ENCODE data around the gene KIAA1549. TPM values are rescaled to one million over a fixed set of nuclear protein-coding genes. Genes with fewer than 3 reads are reported as not detected.
"Not testable (repeated sequence)": the region's sequence is repeated elsewhere in the genome, so short reads cannot be mapped to it uniquely, and the experiment has no call there.

The KIAA1549 gene
- total and polyA plus RNA-seq, 9 donors, result 1.2 to 5.0 (median 3.6) TPM

DNA sequence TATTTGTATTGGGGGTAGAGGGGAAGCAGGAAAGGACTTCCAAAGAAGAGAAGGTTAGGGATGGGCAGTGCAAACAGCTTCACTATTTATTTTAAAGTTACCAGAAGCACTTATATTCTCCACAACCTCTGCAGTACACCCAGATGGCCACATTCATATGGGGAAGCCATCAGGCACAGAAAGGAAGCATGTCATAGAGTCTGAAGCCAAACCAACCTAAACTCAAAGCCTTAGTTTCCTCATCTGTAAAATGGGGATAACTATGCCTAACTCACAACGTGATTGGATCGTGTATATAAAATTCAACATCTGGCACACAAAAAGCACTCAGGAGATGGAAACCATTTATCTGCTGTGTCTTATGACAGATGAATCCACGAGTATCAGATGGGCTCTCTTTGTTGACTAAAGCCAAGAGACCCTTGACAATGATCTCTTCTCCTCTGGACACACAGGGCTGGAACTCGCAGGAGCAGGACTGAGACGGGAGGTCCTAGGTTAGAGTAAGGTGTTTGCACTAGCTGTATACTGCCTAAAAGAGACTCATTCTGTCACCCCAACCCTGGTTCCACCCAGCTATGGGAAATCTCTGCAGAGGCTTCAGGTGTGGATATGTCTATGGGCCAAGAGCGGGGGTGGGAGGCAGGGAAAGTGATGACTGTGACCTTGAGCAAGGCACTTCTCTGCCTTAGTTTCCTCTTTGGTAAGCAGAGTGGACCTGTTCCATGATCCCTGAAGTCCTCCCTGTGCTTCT lies 1.8 kb downstream of the KIAA1549 start:
- DNase-seq, result no peak
- TF ChIP-seq EP300 (IDR thresholded peaks at IDR 0.05) (no peak), POLR2A (IDR thresholded peaks at IDR 0.05) (no peak)
- TF ChIP-seq, protein P1, sequence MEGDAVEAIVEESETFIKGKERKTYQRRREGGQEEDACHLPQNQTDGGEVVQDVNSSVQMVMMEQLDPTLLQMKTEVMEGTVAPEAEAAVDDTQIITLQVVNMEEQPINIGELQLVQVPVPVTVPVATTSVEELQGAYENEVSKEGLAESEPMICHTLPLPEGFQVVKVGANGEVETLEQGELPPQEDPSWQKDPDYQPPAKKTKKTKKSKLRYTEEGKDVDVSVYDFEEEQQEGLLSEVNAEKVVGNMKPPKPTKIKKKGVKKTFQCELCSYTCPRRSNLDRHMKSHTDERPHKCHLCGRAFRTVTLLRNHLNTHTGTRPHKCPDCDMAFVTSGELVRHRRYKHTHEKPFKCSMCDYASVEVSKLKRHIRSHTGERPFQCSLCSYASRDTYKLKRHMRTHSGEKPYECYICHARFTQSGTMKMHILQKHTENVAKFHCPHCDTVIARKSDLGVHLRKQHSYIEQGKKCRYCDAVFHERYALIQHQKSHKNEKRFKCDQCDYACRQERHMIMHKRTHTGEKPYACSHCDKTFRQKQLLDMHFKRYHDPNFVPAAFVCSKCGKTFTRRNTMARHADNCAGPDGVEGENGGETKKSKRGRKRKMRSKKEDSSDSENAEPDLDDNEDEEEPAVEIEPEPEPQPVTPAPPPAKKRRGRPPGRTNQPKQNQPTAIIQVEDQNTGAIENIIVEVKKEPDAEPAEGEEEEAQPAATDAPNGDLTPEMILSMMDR (IDR thresholded peaks at IDR 0.05), result no peak
- intact Hi-C loops (cut with DNase I), result no loop called here
- Histone ChIP-seq H3K27ac (no peak overlapping the region), H3K4me3 (no peak overlapping the region), H3K27me3 (no peaks in the 10 kb centered on the region), H3K4me1 (ENCODE audit: insufficient read depth) (peaks cover 2% of the 10 kb centered on the region), H3K9me3 (no peaks in the 10 kb centered on the region), H3K36me3 (no peaks in the 10 kb centered on the region)
- 89 to 91% (median 91%) methylated on average over 6 of the region's 6 CpGs for WGBS, 3 donors

DNA sequence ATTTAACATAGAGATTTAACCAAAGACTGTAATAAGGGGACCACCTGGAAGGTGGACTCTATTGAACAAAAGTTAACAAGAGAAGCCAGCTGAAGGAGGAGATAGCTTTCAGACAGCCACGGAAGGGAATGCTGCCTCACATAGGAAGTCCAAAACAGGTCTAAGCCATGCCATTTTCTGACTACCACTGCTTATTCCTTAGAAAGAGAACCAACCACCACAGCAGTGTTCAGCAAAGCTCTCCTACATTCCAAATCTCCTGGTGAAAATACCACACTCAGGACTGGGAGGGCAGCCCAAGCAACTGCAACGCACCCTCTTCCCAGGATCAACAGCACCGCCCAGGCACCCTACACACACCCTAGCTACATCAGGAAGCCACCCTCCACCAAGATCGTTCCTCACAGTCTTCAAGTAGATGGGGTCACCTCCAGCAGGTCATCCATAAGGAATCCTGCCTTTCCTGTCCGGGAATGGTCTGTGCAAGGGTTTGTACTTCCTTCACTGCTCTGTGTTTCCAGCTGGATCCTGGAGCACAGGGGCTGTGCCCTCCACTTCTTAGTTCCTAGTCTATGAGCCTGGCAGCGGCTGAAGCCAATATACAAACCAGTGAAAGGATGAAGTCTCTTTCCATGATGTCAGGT lies 2.5 kb downstream of the KIAA1549 start:
- Histone ChIP-seq H3K27me3 (no peaks in the 10 kb centered on the region), H3K4me3 (no peak overlapping the region), H3K9me3 (no peaks in the 10 kb centered on the region), H3K4me1 (ENCODE audit: insufficient read depth) (peaks cover 2% of the 10 kb centered on the region), H3K36me3 (no peaks in the 10 kb centered on the region), H3K27ac (no peak overlapping the region)
- 87 to 92% (median 88%) methylated on average over 6 of the region's 6 CpGs for WGBS, 3 donors
- TF ChIP-seq POLR2A (IDR thresholded peaks at IDR 0.05), result no peak
- TF ChIP-seq EP300 (IDR thresholded peaks at IDR 0.05), result no peak
- intact Hi-C loops (cut with DNase I), result no loop called here
- no peak for DNase-seq

DNA sequence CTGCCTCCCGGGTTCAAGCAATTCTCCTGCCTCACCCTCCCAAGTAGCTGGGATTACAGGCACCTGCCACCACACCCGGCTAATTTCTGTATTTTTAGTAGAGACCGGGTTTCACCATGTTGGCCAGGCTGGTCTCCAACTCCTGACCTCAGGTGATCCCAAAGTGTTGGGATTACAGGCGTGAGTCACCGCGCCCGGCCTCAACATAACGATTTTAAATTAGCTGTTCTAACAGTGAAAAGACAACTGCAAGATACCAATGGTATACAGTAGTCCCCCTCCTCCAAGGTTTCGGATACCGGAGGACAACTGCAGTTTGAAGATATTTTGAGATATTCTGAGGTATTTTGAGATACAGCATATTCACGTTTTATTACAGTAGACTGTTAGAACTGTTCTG lies 5.0 kb downstream of the KIAA1549 start:
- H3K36me3 ChIP-seq; H3K27ac ChIP-seq; H3K9me3 ChIP-seq; H3K4me1 ChIP-seq (ENCODE audit: insufficient read depth); DNase-seq; H3K27me3 ChIP-seq; intact Hi-C loops (cut with DNase I); H3K4me3 ChIP-seq: not testable (repeated sequence)
- WGBS, 3 donors, result 76 to 85% (median 83%) methylated on average over 11 of the region's 11 CpGs

DNA sequence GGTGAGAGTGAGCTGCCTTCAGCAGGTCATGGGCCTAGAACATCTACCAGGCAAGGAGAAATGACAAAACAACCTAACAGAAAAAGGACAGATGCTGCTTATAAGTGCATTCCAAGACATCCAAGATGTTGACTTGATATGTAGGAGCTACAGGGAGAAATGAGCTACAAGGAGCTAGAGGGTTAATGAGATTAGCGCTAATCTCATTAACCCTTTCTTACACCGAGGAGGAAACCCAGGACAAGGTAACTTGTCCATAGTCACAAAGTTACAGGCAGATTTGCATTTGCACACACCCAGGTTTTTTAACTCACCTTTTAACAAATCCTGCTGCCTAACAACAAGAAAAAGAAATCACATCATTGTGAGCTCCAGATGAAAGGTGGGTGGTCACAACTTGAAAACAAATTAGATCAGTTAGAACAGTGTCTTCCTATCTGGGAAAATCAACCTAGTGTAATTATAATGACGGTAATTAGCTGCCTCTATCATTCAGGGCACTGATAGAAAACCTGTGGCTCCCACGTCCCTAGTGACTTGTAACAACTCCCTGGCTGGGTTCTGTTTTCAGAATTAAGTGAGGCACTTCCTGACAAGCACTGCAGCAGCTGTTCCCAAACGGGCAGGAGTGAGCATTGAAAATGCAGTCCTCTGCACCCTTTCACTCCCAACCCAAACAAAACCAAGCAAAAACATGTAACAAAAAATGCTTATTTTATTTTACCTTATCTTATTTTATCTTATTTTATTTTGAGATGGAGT lies 5.7 kb downstream of the KIAA1549 start:
- TF ChIP-seq EP300 (IDR thresholded peaks at IDR 0.05) (no peak), POLR2A (IDR thresholded peaks at IDR 0.05) (no peak)
- TF ChIP-seq, protein P1 (IDR thresholded peaks at IDR 0.05), result no peak
- no peak for DNase-seq

DNA sequence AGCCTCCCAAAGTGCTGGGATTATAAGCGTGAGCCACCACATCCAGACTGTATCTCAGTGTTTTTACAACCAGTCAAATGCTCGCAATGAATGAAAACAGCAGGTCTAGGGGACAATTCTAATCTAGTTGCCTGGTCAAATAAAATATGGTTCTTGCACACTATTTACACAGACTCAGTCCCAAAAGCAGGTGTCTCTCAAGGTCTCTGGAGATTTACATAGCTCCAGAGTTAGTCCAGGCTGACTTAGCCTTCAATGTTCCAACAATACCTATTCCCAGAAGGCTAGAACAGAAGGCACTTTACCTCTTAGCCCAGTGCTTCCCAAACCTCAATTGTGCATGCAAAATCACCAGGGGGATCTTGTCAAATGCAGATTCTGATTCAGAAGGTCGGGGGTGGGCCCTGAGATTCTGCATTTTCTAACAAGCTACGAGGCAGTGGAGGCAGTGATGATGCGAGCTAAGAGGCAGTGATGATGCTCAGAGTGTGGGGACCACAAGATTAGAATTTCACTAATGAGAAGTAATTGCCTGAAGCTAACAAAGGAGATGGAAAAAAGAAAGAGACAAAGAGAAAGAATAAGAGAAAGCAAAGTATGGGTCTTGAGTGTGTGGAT lies 6.4 kb downstream of the KIAA1549 start:
- Histone ChIP-seq H3K4me1 (ENCODE audit: insufficient read depth) (no peaks in the 10 kb centered on the region), H3K9me3 (no peaks in the 10 kb centered on the region), H3K27ac (no peak overlapping the region), H3K36me3 (no peaks in the 10 kb centered on the region), H3K27me3 (no peaks in the 10 kb centered on the region), H3K4me3 (no peak overlapping the region)
- WGBS, 3 donors, result 80 to 84% (median 82%) methylated on average over 5 of the region's 5 CpGs
- no peak for DNase-seq
- intact Hi-C loops (cut with DNase I), result no loop called here
- TF ChIP-seq, protein P1 (IDR thresholded peaks at IDR 0.05), result no peak
- TF ChIP-seq EP300 (IDR thresholded peaks at IDR 0.05) (no peak), POLR2A (IDR thresholded peaks at IDR 0.05) (no peak)

More for the DNA sequence above, 5.7 kb downstream of the KIAA1549 start:
- Histone ChIP-seq H3K27me3 (no peaks in the 10 kb centered on the region), H3K36me3 (no peaks in the 10 kb centered on the region), H3K4me3 (no peak overlapping the region), H3K9me3 (no peaks in the 10 kb centered on the region), H3K27ac (no peak overlapping the region), H3K4me1 (ENCODE audit: insufficient read depth) (peaks cover 2% of the 10 kb centered on the region)
- WGBS, 3 donors, result 29 to 41% (median 39%) methylated on average over 5 of the region's 5 CpGs
- intact Hi-C loops (cut with DNase I), result no loop called here

All from ovary (tissue), 9 donors.